ENCODE results near the gene AFF3. TPM values are rescaled to one million over a fixed set of nuclear protein-coding genes. Genes with fewer than 3 reads are reported as not detected.

The AFF3 gene
- total and polyA plus RNA-seq, 4 donors, result 0.48 to 5.3 (median 2.3) TPM

- no peak for TF ChIP-seq HNF4G (IDR thresholded peaks at IDR 0.05)
- no peak for TF ChIP-seq HNF4A (conservative IDR thresholded peaks at IDR 0.05)
- no peak for TF ChIP-seq NR2F2 (IDR thresholded peaks at IDR 0.05)
- TF ChIP-seq YY1 (IDR thresholded peaks at IDR 0.05), result no peak
- H3K9ac ChIP-seq (ENCODE audit: low read depth in 1 of 2, low read length in 2 of 2), result no peak overlapping the region
- no peaks in the 10 kb centered on the region for H3K36me3 ChIP-seq (ENCODE audit: control insufficient read depth in 4 of 4, insufficient read depth in 3 of 4, low read depth in 1 of 4, low read length in 3 of 4)
- H3K9me3 ChIP-seq (ENCODE audit: control insufficient read depth in 4 of 4, low read length in 3 of 4), result no peaks in the 10 kb centered on the region
- peaks cover 0 to 7% (median 0%) of the 10 kb centered on the region in 4 donors for H3K4me1 ChIP-seq (ENCODE audit: control insufficient read depth in 4 of 4, insufficient read depth in 4 of 4, low read length in 3 of 4)
- DNase-seq (ENCODE audit: low spot score), result no peak
- 91% methylated on average over 13 of the region's 13 CpGs for WGBS
- no peak overlapping the region for H3K4me3 ChIP-seq (ENCODE audit: low read depth in 1 of 3, low read length in 3 of 3)
- H3K27me3 ChIP-seq (ENCODE audit: control insufficient read depth in 4 of 4, insufficient read depth in 4 of 4, low read length in 3 of 4), result no peaks in the 10 kb centered on the region
- H3K27ac ChIP-seq (ENCODE audit: low read depth in 1 of 2, low read length in 2 of 2), result no peak overlapping the region
Observed at GRCh38 chr2:99648906-99649789, 493.2 kb downstream of the AFF3 start.

GRCh38 chr2:99648178-99648844 is 494.1 kb downstream of the AFF3 start:
- Histone ChIP-seq H3K36me3 (ENCODE audit: control insufficient read depth in 4 of 4, insufficient read depth in 3 of 4, low read depth in 1 of 4, low read length in 3 of 4) (no peaks in the 10 kb centered on the region), H3K4me1 (ENCODE audit: control insufficient read depth in 4 of 4, insufficient read depth in 4 of 4, low read length in 3 of 4) (peaks cover 0 to 7% (median 0%) of the 10 kb centered on the region in 4 donors), H3K9ac (ENCODE audit: low read depth in 1 of 2, low read length in 2 of 2) (no peak overlapping the region), H3K27me3 (ENCODE audit: control insufficient read depth in 4 of 4, insufficient read depth in 4 of 4, low read length in 3 of 4) (no peaks in the 10 kb centered on the region), H3K9me3 (ENCODE audit: control insufficient read depth in 4 of 4, low read length in 3 of 4) (no peaks in the 10 kb centered on the region), H3K4me3 (ENCODE audit: low read depth in 1 of 3, low read length in 3 of 3) (no peak overlapping the region), H3K27ac (ENCODE audit: low read depth in 1 of 2, low read length in 2 of 2) (no peak overlapping the region)
- no peak for TF ChIP-seq FOXA1 (IDR thresholded peaks at IDR 0.05)
- TF ChIP-seq, protein P1, sequence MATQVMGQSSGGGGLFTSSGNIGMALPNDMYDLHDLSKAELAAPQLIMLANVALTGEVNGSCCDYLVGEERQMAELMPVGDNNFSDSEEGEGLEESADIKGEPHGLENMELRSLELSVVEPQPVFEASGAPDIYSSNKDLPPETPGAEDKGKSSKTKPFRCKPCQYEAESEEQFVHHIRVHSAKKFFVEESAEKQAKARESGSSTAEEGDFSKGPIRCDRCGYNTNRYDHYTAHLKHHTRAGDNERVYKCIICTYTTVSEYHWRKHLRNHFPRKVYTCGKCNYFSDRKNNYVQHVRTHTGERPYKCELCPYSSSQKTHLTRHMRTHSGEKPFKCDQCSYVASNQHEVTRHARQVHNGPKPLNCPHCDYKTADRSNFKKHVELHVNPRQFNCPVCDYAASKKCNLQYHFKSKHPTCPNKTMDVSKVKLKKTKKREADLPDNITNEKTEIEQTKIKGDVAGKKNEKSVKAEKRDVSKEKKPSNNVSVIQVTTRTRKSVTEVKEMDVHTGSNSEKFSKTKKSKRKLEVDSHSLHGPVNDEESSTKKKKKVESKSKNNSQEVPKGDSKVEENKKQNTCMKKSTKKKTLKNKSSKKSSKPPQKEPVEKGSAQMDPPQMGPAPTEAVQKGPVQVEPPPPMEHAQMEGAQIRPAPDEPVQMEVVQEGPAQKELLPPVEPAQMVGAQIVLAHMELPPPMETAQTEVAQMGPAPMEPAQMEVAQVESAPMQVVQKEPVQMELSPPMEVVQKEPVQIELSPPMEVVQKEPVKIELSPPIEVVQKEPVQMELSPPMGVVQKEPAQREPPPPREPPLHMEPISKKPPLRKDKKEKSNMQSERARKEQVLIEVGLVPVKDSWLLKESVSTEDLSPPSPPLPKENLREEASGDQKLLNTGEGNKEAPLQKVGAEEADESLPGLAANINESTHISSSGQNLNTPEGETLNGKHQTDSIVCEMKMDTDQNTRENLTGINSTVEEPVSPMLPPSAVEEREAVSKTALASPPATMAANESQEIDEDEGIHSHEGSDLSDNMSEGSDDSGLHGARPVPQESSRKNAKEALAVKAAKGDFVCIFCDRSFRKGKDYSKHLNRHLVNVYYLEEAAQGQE (IDR thresholded peaks at IDR 0.05), result no peak
- TF ChIP-seq YY1 (IDR thresholded peaks at IDR 0.05), result no peak
- TF ChIP-seq RAD21 (IDR thresholded peaks at IDR 0.05), result no peak
- no peak for TF ChIP-seq HNF4G (IDR thresholded peaks at IDR 0.05)
- no peak for TF ChIP-seq EGR1 (IDR thresholded peaks at IDR 0.05; ENCODE audit: low read depth in 2 of 2)
- TF ChIP-seq, protein P2, sequence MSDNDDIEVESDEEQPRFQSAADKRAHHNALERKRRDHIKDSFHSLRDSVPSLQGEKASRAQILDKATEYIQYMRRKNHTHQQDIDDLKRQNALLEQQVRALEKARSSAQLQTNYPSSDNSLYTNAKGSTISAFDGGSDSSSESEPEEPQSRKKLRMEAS (IDR thresholded peaks at IDR 0.05), result no peak
- TF ChIP-seq, protein P3, sequence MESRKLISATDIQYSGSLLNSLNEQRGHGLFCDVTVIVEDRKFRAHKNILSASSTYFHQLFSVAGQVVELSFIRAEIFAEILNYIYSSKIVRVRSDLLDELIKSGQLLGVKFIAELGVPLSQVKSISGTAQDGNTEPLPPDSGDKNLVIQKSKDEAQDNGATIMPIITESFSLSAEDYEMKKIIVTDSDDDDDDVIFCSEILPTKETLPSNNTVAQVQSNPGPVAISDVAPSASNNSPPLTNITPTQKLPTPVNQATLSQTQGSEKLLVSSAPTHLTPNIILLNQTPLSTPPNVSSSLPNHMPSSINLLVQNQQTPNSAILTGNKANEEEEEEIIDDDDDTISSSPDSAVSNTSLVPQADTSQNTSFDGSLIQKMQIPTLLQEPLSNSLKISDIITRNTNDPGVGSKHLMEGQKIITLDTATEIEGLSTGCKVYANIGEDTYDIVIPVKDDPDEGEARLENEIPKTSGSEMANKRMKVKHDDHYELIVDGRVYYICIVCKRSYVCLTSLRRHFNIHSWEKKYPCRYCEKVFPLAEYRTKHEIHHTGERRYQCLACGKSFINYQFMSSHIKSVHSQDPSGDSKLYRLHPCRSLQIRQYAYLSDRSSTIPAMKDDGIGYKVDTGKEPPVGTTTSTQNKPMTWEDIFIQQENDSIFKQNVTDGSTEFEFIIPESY (IDR thresholded peaks at IDR 0.05), result no peak
- no peak for TF ChIP-seq HNF4A (conservative IDR thresholded peaks at IDR 0.05)
- TF ChIP-seq GABPA (IDR thresholded peaks at IDR 0.05 in 1 of 2, conservative IDR thresholded peaks at IDR 0.05 in 1 of 2), result no peak
- TF ChIP-seq RXRA (IDR thresholded peaks at IDR 0.05), result no peak
- TF ChIP-seq TAF1 (conservative IDR thresholded peaks at IDR 0.05), result no peak
- no peak for TF ChIP-seq SP1 (IDR thresholded peaks at IDR 0.05)
- no peak for DNase-seq (ENCODE audit: low spot score)
- 81% methylated on average over 4 of the region's 4 CpGs for WGBS

Data from liver (tissue), 9 donors.